DOHH2 (cell line): Measurements from ENCODE around the gene SLC10A6.

ENCODE experiments used
- CTCF ChIP-seq: fragments of 200-600 bp; sonication (generic); IDR thresholded peaks from one replicate; pipeline ENCODE4 v1.5.1; 2014; ENCODE audit warnings: antibody characterized with exemption, mild to moderate bottlenecking, low read depth, low read length; ENCODE audit not compliant: poor library complexity, severe bottlenecking
- EZH2phosphoT487 ChIP-seq: fragments of 200-600 bp; sonication (generic); IDR thresholded peaks from 2 replicates; pipeline ENCODE4 v1.6.1; 2017; ENCODE audit warnings: borderline replicate concordance, mild to moderate bottlenecking, antibody characterized with exemption, low read length, moderate library complexity, mixed read lengths

DNA sequence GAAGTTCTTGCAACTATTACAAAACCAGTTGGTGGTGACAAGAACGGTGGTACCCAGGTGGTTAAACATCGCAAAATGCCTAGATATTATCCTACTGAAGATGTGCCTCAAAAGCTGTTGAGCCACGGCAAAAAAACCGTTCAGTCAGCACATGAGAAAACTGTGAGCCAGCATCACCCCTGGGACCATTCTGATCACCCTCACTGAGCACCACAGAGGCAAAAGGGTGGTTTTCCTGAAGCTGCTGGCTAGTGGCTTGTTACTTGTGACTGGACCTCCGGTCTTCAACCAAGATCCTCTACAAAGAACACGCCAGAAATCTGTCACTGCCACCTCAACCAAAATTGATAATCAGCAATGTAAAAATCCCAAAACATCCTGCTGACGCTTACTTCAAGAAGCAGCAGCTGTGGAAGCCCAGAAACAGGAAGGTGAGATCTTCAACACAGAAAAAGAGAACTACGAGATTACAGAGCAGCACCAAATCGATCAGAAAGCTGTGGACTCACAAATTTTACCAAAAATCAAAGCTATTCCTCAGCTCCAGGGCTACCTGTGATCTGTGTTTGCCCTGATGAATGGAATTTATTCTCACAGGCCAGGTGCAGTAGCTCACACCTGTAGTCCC lies 21.4 kb upstream of the SLC10A6 start:
- TF ChIP-seq CTCF (no peak), EZH2phosphoT487 (no peak)
